Panc1 (cell line): ENCODE data around the gene MAB21L3. TPM values are rescaled to one million over a fixed set of nuclear protein-coding genes. Genes with fewer than 3 reads are reported as not detected.

Experiments
- ATAC-seq: fragments of 200-7000 bp; cut with Tn5 transposase; 2 replicates; pipeline ENCODE4 v1.9.1; 2020; ENCODE audit warnings: mild to moderate bottlenecking, moderate library complexity
- BruUV-seq: library from RNA; stranded (reverse); fragments of 400-500 nt; replicated peaks from 2 replicates; lab custom pipeline; 2021; lab: Mats Ljungman, UMichigan
- CTCF ChIA-PET: fragments of 300-600 bp; sonication (Branson Sonifier 250); formaldehyde crosslinking; loops from one replicate; lab custom pipeline; 2022; ENCODE audit warnings: antibody characterized with exemption; lab: Charles Lee
- POLR2A ChIA-PET: fragments of 300-600 bp; sonication (Branson Sonifier 250); formaldehyde crosslinking; loops from one replicate; lab custom pipeline; 2022; ENCODE audit warnings: antibody characterized with exemption; lab: Charles Lee
- DNase-seq: peaks from one replicate; pipeline ENCODE4 v3.0.0-alpha.2; 2010; ENCODE audit warnings: low read depth, low spot score
- H3K27ac ChIP-seq: 2 replicates; pipeline ENCODE4 v1.5.1; 2011; ENCODE audit warnings: mild to moderate bottlenecking, low read length, inconsistent platforms
- H3K27me3 ChIP-seq: fragments of 200-500 bp; sonication (Bioruptor generic); 2 replicates; pipeline ENCODE4 v1.6.0; 2014; ENCODE audit warnings: low read length, inconsistent platforms; ENCODE audit not compliant: control insufficient read depth, insufficient read depth
- H3K36me3 ChIP-seq: fragments of 200-500 bp; sonication (Bioruptor generic); 2 replicates; pipeline ENCODE4 v1.5.1; 2014; ENCODE audit warnings: inconsistent platforms, mild to moderate bottlenecking, low read length, moderate library complexity; ENCODE audit not compliant: control insufficient read depth, insufficient read depth
- H3K4me1 ChIP-seq: 2 replicates; pipeline ENCODE4 v1.5.1; 2011; ENCODE audit warnings: inconsistent platforms, mild to moderate bottlenecking, low read length, moderate library complexity; ENCODE audit not compliant: control insufficient read depth, insufficient read depth
- H3K4me3 ChIP-seq, 2 experiments: 2 replicates each; pipeline ENCODE4 v1.5.1; 2011 to 2012; ENCODE audit warnings: low read depth in 2 of 2, low read length in 2 of 2, mild to moderate bottlenecking in 2 of 2, inconsistent platforms in 1 of 2, moderate library complexity in 1 of 2
- H3K9me3 ChIP-seq: fragments of 200-500 bp; sonication (Bioruptor generic); 2 replicates; pipeline ENCODE4 v1.5.1; 2014; ENCODE audit warnings: low read depth, mild to moderate bottlenecking, inconsistent platforms, low read length, moderate library complexity; ENCODE audit not compliant: control insufficient read depth, insufficient read depth
- POLR2AphosphoS5 ChIP-seq: IDR thresholded peaks from 2 replicates; pipeline ENCODE4 v1.6.1; 2012; ENCODE audit warnings: mild to moderate bottlenecking, low read depth, low read length, moderate library complexity
- SIN3A ChIP-seq: IDR thresholded peaks from 2 replicates; pipeline ENCODE4 v1.6.1; 2012; ENCODE audit warnings: low read depth, mild to moderate bottlenecking, low read length, moderate library complexity, borderline replicate concordance; ENCODE audit not compliant: insufficient read depth
- TCF7L2 ChIP-seq: IDR thresholded peaks from 2 replicates; pipeline ENCODE4 v1.6.1; 2011; ENCODE audit warnings: mild to moderate bottlenecking, low read depth, low read length, inconsistent platforms
- in situ Hi-C: cut with HindIII; loops from 2 replicates; pipeline ENCODE4 v1.10.0; 2016; ENCODE audit warnings: low sequenced_read_pairs, low pct_unique_long_range_greater_than_20kb
- intact Hi-C: fragments of 100-400 bp; cut with micrococcal nuclease; formaldehyde crosslinking; loops from one replicate; pipeline ENCODE4 v1.10.0; 2022; ENCODE audit not compliant: unreplicated experiment
- total RNA-seq: library from RNA; stranded (reverse); gene quantifications from one replicate; pipeline ENCODE4 v1.2.1, GENCODE V29; 2021; ENCODE audit not compliant: unreplicated experiment
- TF ChIP-seq, protein P1 (sequence below), 2 experiments: IDR thresholded peaks; 2 replicates each; pipeline ENCODE4 v1.6.1; 2011 to 2012; ENCODE audit warnings: low read depth in 2 of 2, control low read depth in 1 of 2, low read length in 1 of 2, mild to moderate bottlenecking in 1 of 2, moderate library complexity in 1 of 2; ENCODE audit not compliant: insufficient read depth in 1 of 2
- TF ChIP-seq, protein P2 (sequence below): fragments of 450-650 bp; IDR thresholded peaks from 2 replicates; pipeline ENCODE4 v1.5.1; 2017; ENCODE audit warnings: mild to moderate bottlenecking

MAB21L3 gene
- total RNA-seq, 1 experiment from 2014 or later = not detected

DNA sequence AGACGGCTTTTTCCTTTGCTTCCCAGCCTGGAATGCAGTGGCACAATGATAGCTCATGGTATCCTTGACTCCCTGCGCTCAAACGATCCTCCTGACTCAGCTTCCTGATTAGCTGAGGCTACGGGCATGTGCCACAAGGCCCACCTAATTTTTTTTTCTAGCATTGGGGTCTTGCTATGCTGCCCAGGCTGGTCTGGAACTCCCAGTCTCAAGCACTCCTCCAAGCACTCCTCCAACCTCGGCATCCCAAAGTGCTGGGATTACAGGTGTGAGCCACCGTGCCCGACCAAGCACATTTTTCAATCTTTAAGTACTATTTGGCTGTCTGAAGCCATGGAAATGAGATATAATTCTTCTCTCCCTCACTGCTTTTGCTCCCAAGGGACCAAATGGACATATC lies 58.7 kb downstream of the MAB21L3 start:
- intact Hi-C loops = no loop called here
- Histone ChIP-seq H3K4me1 (no peaks in the 10 kb centered on the region; the same call in 1 of the 2 replicates), H3K4me3 (no peak overlapping the region), H3K9me3 (no peaks in the 10 kb centered on the region), H3K36me3 (no peaks in the 10 kb centered on the region), H3K27me3 (no peaks in the 10 kb centered on the region), H3K27ac (no peak overlapping the region)
- no TSS peak for BruUV-seq
- ATAC-seq = no peak
- TF ChIP-seq, protein P1, sequence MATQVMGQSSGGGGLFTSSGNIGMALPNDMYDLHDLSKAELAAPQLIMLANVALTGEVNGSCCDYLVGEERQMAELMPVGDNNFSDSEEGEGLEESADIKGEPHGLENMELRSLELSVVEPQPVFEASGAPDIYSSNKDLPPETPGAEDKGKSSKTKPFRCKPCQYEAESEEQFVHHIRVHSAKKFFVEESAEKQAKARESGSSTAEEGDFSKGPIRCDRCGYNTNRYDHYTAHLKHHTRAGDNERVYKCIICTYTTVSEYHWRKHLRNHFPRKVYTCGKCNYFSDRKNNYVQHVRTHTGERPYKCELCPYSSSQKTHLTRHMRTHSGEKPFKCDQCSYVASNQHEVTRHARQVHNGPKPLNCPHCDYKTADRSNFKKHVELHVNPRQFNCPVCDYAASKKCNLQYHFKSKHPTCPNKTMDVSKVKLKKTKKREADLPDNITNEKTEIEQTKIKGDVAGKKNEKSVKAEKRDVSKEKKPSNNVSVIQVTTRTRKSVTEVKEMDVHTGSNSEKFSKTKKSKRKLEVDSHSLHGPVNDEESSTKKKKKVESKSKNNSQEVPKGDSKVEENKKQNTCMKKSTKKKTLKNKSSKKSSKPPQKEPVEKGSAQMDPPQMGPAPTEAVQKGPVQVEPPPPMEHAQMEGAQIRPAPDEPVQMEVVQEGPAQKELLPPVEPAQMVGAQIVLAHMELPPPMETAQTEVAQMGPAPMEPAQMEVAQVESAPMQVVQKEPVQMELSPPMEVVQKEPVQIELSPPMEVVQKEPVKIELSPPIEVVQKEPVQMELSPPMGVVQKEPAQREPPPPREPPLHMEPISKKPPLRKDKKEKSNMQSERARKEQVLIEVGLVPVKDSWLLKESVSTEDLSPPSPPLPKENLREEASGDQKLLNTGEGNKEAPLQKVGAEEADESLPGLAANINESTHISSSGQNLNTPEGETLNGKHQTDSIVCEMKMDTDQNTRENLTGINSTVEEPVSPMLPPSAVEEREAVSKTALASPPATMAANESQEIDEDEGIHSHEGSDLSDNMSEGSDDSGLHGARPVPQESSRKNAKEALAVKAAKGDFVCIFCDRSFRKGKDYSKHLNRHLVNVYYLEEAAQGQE (IDR thresholded peaks at IDR 0.05; ENCODE audit: insufficient read depth in 1 of 2, low read depth in 2 of 2, low read length in 1 of 2) = no peak
- TF ChIP-seq SIN3A (no peak), POLR2AphosphoS5 (no peak), TCF7L2 (no peak)
- TF ChIP-seq, protein P2, sequence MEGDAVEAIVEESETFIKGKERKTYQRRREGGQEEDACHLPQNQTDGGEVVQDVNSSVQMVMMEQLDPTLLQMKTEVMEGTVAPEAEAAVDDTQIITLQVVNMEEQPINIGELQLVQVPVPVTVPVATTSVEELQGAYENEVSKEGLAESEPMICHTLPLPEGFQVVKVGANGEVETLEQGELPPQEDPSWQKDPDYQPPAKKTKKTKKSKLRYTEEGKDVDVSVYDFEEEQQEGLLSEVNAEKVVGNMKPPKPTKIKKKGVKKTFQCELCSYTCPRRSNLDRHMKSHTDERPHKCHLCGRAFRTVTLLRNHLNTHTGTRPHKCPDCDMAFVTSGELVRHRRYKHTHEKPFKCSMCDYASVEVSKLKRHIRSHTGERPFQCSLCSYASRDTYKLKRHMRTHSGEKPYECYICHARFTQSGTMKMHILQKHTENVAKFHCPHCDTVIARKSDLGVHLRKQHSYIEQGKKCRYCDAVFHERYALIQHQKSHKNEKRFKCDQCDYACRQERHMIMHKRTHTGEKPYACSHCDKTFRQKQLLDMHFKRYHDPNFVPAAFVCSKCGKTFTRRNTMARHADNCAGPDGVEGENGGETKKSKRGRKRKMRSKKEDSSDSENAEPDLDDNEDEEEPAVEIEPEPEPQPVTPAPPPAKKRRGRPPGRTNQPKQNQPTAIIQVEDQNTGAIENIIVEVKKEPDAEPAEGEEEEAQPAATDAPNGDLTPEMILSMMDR = no peak
- ChIA-PET POLR2A (interaction anchor here (0.7 kb wide), 1 partner anchor 315 kb away, joined by 3 read pairs; no protein-coding TSS in a partner anchor), CTCF (no interaction called here)
- no peak for DNase-seq
- in situ Hi-C loops = no loop called here

DNA sequence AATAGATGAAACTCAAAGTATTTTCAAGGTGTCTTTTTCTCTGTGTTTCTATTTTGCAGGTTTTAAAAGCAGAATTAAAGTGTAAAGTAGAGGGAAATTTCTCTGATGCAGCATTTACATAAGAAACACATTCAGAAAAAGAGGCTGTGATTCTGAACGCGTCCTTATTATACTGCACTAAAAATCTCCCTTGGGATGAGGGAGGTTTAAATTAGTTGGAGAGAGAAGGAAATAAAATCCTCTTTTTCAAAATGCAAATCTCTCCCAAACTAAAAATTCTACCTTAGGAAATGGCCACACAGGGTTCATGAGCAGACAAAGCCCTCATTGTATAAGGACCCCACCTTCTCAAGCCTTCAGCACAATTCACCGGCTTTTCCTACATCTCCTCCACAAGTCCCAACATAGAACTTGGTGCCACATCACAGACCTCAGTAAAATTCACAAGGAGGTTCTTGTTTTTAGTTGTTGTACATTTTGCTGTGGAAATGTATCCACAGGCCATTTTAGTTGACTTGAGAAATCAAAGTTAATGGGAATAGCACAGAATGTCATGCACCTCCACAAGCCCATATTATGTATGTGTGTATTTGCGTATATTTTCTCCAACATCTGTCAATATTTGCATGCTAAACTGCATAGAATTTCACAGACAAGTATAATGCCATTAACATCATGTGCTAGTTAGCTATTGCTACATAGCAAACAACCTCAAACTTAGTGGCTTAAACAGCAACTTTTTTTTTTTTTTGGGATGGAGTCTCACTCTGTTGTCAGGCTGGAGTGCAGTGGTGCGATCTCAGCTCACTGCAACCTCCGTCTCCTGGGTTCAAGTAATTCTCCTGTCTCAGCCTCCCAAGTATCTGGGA lies 59.8 kb downstream of the MAB21L3 start:
- intact Hi-C loops (no loop called here), in situ Hi-C loops (no loop called here)
- no TSS peak for BruUV-seq
- DNase-seq (no peak), ATAC-seq (no peak)
- Histone ChIP-seq H3K27ac (no peak overlapping the region), H3K27me3 (no peaks in the 10 kb centered on the region; the same call in 1 of the 2 replicates), H3K4me1 (no peaks in the 10 kb centered on the region; the same call in 1 of the 2 replicates), H3K9me3 (no peaks in the 10 kb centered on the region), H3K4me3 (no peak overlapping the region), H3K36me3 (no peaks in the 10 kb centered on the region)
- TF ChIP-seq, protein P2 = no peak
- TF ChIP-seq POLR2AphosphoS5 (no peak), TCF7L2 (no peak), SIN3A (no peak)
- TF ChIP-seq, protein P1 (IDR thresholded peaks at IDR 0.05; ENCODE audit: insufficient read depth in 1 of 2, low read depth in 2 of 2, low read length in 1 of 2) = no peak
- ChIA-PET POLR2A (no interaction called here), CTCF (no interaction called here)
